ENCODE results near the gene SETD2.

The SETD2 gene

GRCh38 chr3:47109393-47109792 is 54.5 kb downstream of the SETD2 start:
- Histone ChIP-seq H3K4me1 (ENCODE audit: insufficient read depth, low read length) (no peaks in the 10 kb centered on the region), H3K9me3 (ENCODE audit: insufficient read depth, low read length, severe bottlenecking) (no peaks in the 10 kb centered on the region), H3K27me3 (ENCODE audit: insufficient read depth, low read length, poor library complexity) (no peaks in the 10 kb centered on the region), H3K36me3 (ENCODE audit: insufficient read depth, low read length) (peaks cover 80% of the 10 kb centered on the region), H2AFZ (ENCODE audit: low read depth, low read length) (no peak overlapping the region), H3K4me2 (ENCODE audit: insufficient read depth, low read length) (no peak overlapping the region), H3K4me3 (ENCODE audit: low read depth in 1 of 2, low read length in 2 of 2) (no peak overlapping the region), H3K27ac (ENCODE audit: low read length) (no peak overlapping the region), H4K20me1 (ENCODE audit: insufficient read depth, low read length) (no peaks in the 10 kb centered on the region), H3K9ac (ENCODE audit: low read depth, low read length) (no peak overlapping the region), H3K79me2 (ENCODE audit: insufficient read depth, low read length) (peaks cover 32% of the 10 kb centered on the region)
- ATAC-seq (ENCODE audit: insufficient read depth, low read depth) = no peak
- TF ChIP-seq EZH2 (IDR thresholded peaks at IDR 0.05; ENCODE audit: borderline replicate concordance, low read depth, low read length, severe bottlenecking) (no peak), CTCF (IDR thresholded peaks at IDR 0.05; ENCODE audit: borderline replicate concordance, extremely low read depth, low read length, poor library complexity, severe bottlenecking) (no peak)
- DNase-seq = no peak

GRCh38 chr3:47108546-47108945 is 55.4 kb downstream of the SETD2 start:
- Histone ChIP-seq H3K9ac (ENCODE audit: low read depth, low read length) (no peak overlapping the region), H3K4me1 (ENCODE audit: insufficient read depth, low read length) (no peaks in the 10 kb centered on the region), H3K4me2 (ENCODE audit: insufficient read depth, low read length) (no peak overlapping the region), H3K27ac (ENCODE audit: low read length) (no peak overlapping the region), H3K27me3 (ENCODE audit: insufficient read depth, low read length, poor library complexity) (no peaks in the 10 kb centered on the region), H3K36me3 (ENCODE audit: insufficient read depth, low read length) (peaks cover 78% of the 10 kb centered on the region), H2AFZ (ENCODE audit: low read depth, low read length) (no peak overlapping the region), H4K20me1 (ENCODE audit: insufficient read depth, low read length) (0 out of 2 replicates have a peak, but pooled peaks cover 4% of the 10 kb centered on the region), H3K9me3 (ENCODE audit: insufficient read depth, low read length, severe bottlenecking) (no peaks in the 10 kb centered on the region), H3K79me2 (ENCODE audit: insufficient read depth, low read length) (peaks cover 34% of the 10 kb centered on the region), H3K4me3 (ENCODE audit: low read depth in 1 of 2, low read length in 2 of 2) (no peak overlapping the region)
- DNase-seq (no peak), ATAC-seq (ENCODE audit: insufficient read depth, low read depth) (no peak)
- TF ChIP-seq EZH2 (IDR thresholded peaks at IDR 0.05; ENCODE audit: borderline replicate concordance, low read depth, low read length, severe bottlenecking) = no peak
- no peak for TF ChIP-seq CTCF (IDR thresholded peaks at IDR 0.05; ENCODE audit: borderline replicate concordance, extremely low read depth, low read length, poor library complexity, severe bottlenecking)

- Histone ChIP-seq H3K4me2 (ENCODE audit: insufficient read depth, low read length) (no peak overlapping the region), H3K27me3 (ENCODE audit: insufficient read depth, low read length, poor library complexity) (no peaks in the 10 kb centered on the region), H3K4me1 (ENCODE audit: insufficient read depth, low read length) (no peaks in the 10 kb centered on the region), H3K9ac (ENCODE audit: low read depth, low read length) (no peak overlapping the region), H2AFZ (ENCODE audit: low read depth, low read length) (no peak overlapping the region), H3K27ac (ENCODE audit: low read length) (no peak overlapping the region), H3K36me3 (ENCODE audit: insufficient read depth, low read length) (peaks cover 77% of the 10 kb centered on the region), H3K9me3 (ENCODE audit: insufficient read depth, low read length, severe bottlenecking) (no peaks in the 10 kb centered on the region), H3K4me3 (ENCODE audit: low read depth in 1 of 2, low read length in 2 of 2) (no peak overlapping the region), H4K20me1 (ENCODE audit: insufficient read depth, low read length) (0 out of 2 replicates have a peak, but pooled peaks cover 4% of the 10 kb centered on the region), H3K79me2 (ENCODE audit: insufficient read depth, low read length) (peaks cover 20% of the 10 kb centered on the region)
- no peak for DNase-seq
- no peak for ATAC-seq (ENCODE audit: insufficient read depth, low read depth)
- TF ChIP-seq EZH2 (IDR thresholded peaks at IDR 0.05; ENCODE audit: borderline replicate concordance, low read depth, low read length, severe bottlenecking) (no peak), CTCF (IDR thresholded peaks at IDR 0.05; ENCODE audit: borderline replicate concordance, extremely low read depth, low read length, poor library complexity, severe bottlenecking) (no peak)
These were observed 59.7 kb downstream of the SETD2 start for GRCh38 chr3:47104259-47104658.

GRCh38 chr3:47103619-47104018 is 60.3 kb downstream of the SETD2 start:
- no peaks in the 10 kb centered on the region for H3K9me3 ChIP-seq (ENCODE audit: insufficient read depth, low read length, severe bottlenecking)
- H3K9ac ChIP-seq (ENCODE audit: low read depth, low read length) = no peak overlapping the region
- H3K79me2 ChIP-seq (ENCODE audit: insufficient read depth, low read length) = peaks cover 15% of the 10 kb centered on the region
- H4K20me1 ChIP-seq (ENCODE audit: insufficient read depth, low read length) = 0 out of 2 replicates have a peak, but pooled peaks cover 4% of the 10 kb centered on the region
- 0 out of 2 replicates have a peak overlapping the region, but pooled peaks have one; percentile 10 for H3K27ac ChIP-seq (ENCODE audit: low read length)
- TF ChIP-seq EZH2 (IDR thresholded peaks at IDR 0.05; ENCODE audit: borderline replicate concordance, low read depth, low read length, severe bottlenecking) (no peak), CTCF (IDR thresholded peaks at IDR 0.05; ENCODE audit: borderline replicate concordance, extremely low read depth, low read length, poor library complexity, severe bottlenecking) (no peak)
- H3K4me2 ChIP-seq (ENCODE audit: insufficient read depth, low read length) = no peak overlapping the region
- no peaks in the 10 kb centered on the region for H3K4me1 ChIP-seq (ENCODE audit: insufficient read depth, low read length)
- no peak overlapping the region for H3K4me3 ChIP-seq (ENCODE audit: low read depth in 1 of 2, low read length in 2 of 2)
- no peak for ATAC-seq (ENCODE audit: insufficient read depth, low read depth)
- no peak for DNase-seq
- no peaks in the 10 kb centered on the region for H3K27me3 ChIP-seq (ENCODE audit: insufficient read depth, low read length, poor library complexity)
- H2AFZ ChIP-seq (ENCODE audit: low read depth, low read length) = no peak overlapping the region
- H3K36me3 ChIP-seq (ENCODE audit: insufficient read depth, low read length) = peaks cover 77% of the 10 kb centered on the region

Data from DND-41 (cell line).